Erythroblast (primary cell): ENCODE measurements around the gene UGGT1.

Source experiments
- DNase-seq, 2 experiments: peaks; one replicate each; lab custom pipeline; 2025; lab: John Stamatoyannopoulos, UW
- GATA1 ChIP-seq: IDR thresholded peaks from 2 replicates; pipeline ENCODE4 v1.6.1; 2011; ENCODE audit warnings: low read depth, mild to moderate bottlenecking, control low read depth, low read length, moderate library complexity
- POLR2A ChIP-seq: IDR thresholded peaks from 2 replicates; pipeline ENCODE4 v1.6.1; 2011; ENCODE audit warnings: mild to moderate bottlenecking, low read length

Gene UGGT1

GRCh38 chr2:128177315-128177714 lies 86.3 kb downstream of the UGGT1 start:
- TF ChIP-seq GATA1 (no peak), POLR2A (no peak)
- DNase-seq = no peak

GRCh38 chr2:128178149-128178649 lies 87.2 kb downstream of the UGGT1 start:
- DNase-seq = no peak
- TF ChIP-seq GATA1 (no peak), POLR2A (no peak)

GRCh38 chr2:128178650-128179460 lies 87.9 kb downstream of the UGGT1 start:
- peak; percentile 74 to 76 for DNase-seq
- TF ChIP-seq GATA1 (no peak), POLR2A (no peak)

GRCh38 chr2:128179461-128179755 lies 88.4 kb downstream of the UGGT1 start:
- no peak for DNase-seq
- TF ChIP-seq POLR2A = no peak
- no peak for TF ChIP-seq GATA1

GRCh38 chr2:128180031-128180430 lies 89.0 kb downstream of the UGGT1 start:
- TF ChIP-seq POLR2A = no peak
- TF ChIP-seq GATA1 = no peak
- DNase-seq = no peak

GRCh38 chr2:128185576-128185975 lies 94.6 kb downstream of the UGGT1 start:
- TF ChIP-seq GATA1 (no peak), POLR2A (no peak)
- no peak for DNase-seq

GRCh38 chr2:128187032-128187654 lies 96.1 kb downstream of the UGGT1 start:
- DNase-seq = peak in 1 of 2 experiments; percentile 56
- no peak for TF ChIP-seq GATA1
- TF ChIP-seq POLR2A = no peak

- TF ChIP-seq POLR2A = no peak
- TF ChIP-seq GATA1 = no peak
- no peak for DNase-seq
Measured at GRCh38 chr2:128195435-128195984, 104.5 kb downstream of the UGGT1 start.

GRCh38 chr2:128196026-128196425 lies 105.0 kb downstream of the UGGT1 start:
- no peak for DNase-seq
- TF ChIP-seq GATA1 = no peak
- TF ChIP-seq POLR2A = no peak

- no peak for TF ChIP-seq GATA1
- no peak for TF ChIP-seq POLR2A
- no peak for DNase-seq
Measured at GRCh38 chr2:128196471-128196931, 105.5 kb downstream of the UGGT1 start.

GRCh38 chr2:128197059-128197458 lies 106.1 kb downstream of the UGGT1 start:
- no peak for DNase-seq

GRCh38 chr2:128198656-128199055 lies 107.7 kb downstream of the UGGT1 start:
- TF ChIP-seq GATA1 (no peak), POLR2A (no peak)
- DNase-seq = peak in 1 of 2 experiments; percentile 16

More at GRCh38 chr2:128197059-128197458, 106.1 kb downstream of the UGGT1 start:
- TF ChIP-seq POLR2A (no peak), GATA1 (no peak)

GRCh38 chr2:128199141-128199540 lies 108.1 kb downstream of the UGGT1 start:
- no peak for DNase-seq
- no peak for TF ChIP-seq GATA1

- no peak for DNase-seq
- TF ChIP-seq POLR2A (no peak), GATA1 (no peak)
Measured at GRCh38 chr2:128202791-128203190, 111.8 kb downstream of the UGGT1 start.

GRCh38 chr2:128206245-128206644 lies 115.2 kb downstream of the UGGT1 start:
- no peak for DNase-seq
- no peak for TF ChIP-seq POLR2A
- TF ChIP-seq GATA1 = no peak
